ENCODE results near the gene LRRTM4.
"Not testable (repeated sequence)": the region's sequence is repeated elsewhere in the genome, so short reads cannot be mapped to it uniquely, and the experiment has no call there.

Gene LRRTM4

DNA sequence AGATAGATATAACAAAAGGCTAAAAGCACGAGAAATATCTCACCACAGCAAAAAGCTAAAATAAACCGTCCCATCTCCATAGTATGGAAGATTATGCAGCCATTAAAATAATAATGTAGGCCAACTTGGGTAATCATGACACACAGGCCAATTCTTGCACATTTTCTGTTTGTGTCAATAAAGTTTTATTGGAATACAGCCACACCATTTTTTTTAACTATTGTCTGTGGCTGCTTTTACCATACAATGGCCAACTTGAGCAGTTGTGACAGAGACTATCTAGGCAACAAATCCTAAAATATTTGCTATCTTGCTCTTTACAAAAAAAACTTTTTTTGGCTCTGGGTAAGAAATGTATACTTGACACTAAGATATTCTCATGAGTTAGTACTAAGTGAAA lies 212.5 kb downstream of the LRRTM4 start:
- DNase-seq: no peak

- DNase-seq: no peak
Measured at GRCh38 chr2:77301441-77301840, 220.7 kb downstream of the LRRTM4 start.

GRCh38 chr2:77296791-77297190 lies 225.4 kb downstream of the LRRTM4 start:
- DNase-seq: no peak

GRCh38 chr2:77294474-77294873 lies 227.7 kb downstream of the LRRTM4 start:
- no peak for DNase-seq

DNA sequence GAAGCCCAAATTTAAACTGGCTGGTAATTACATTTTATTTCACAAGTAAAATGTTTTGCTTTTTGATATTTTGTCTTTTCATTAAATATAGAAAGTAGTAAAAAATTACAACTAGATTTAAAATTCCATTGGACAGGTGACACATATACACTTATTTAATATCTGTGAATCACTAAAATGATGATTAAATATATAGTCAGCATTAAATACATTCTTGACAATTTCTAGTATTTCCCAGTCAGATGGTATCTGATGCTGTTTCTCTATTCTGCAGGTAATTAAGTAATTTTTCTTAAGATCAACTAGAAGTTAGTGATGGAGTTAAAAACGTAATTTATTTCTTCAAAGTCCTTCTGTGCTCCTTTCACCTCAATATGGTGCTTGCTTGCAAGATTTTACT lies 237.8 kb downstream of the LRRTM4 start:
- no peak for DNase-seq

GRCh38 chr2:77271262-77271661 lies 250.9 kb downstream of the LRRTM4 start:
- no peak for DNase-seq

DNA sequence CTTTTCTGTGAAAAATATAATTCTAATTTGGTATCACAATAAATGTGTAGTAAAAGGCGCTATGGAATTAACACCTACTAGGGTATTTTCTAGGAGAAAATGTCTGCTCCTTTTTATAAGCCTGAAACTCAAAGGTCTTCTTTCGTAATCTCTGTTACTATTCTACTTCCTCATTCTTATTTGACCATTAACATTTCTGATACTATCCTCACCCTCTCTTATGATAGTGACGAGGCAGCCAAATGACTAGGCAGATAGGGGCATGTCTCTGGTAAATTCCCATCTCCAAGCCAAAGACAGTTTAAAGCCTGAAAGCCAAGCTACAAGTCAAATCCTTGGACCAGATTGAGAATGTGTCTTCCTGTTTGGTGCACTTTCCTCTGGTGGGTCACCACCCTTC lies 251.7 kb downstream of the LRRTM4 start:
- DNase-seq: no peak

DNA sequence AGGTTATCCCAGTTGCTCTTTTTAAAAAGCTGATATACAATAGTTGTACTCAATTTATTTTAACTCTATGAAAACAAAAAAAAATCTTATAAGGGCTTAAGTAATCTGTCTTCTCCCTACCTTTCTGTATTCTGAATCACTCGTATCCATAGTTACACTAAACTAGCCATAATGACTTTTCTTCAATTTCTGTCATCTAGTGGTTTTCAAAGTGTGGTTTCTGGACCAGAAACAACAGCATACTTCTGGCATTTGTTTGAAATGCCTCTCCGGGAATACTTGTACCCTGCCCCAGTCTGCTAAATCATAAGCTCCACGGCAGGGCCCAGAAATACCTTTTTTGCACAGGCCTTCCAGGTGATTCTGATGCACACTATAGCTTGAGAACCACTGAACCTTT lies 253.6 kb downstream of the LRRTM4 start:
- no peak for DNase-seq

DNA sequence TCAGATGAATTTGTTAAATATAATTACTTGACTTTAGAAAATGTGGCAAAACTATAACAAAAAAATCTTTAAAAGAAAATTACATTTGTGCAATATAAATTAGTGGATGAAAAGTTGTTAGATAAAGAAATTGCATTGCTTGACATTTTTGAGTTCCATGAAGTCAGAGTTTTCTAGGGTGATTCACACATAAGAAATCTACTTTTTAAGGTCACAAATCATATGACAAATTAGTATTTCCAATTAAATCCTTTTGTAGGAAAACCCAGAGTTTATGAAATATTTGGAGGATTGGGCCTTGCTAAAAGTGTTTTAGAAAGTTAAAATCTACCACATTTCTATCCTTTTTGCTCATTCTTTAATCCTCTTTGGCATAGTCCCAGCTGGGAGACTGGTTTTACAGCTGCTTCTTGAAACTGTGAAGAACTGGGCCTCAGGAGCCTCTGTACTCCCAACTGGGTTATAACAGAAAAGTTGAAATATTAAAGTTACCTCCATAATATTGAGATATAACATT lies 289.2 kb downstream of the LRRTM4 start:
- DNase-seq: no peak

- DNase-seq: no peak
Measured at GRCh38 chr2:77228391-77228790, 293.8 kb downstream of the LRRTM4 start.

DNA sequence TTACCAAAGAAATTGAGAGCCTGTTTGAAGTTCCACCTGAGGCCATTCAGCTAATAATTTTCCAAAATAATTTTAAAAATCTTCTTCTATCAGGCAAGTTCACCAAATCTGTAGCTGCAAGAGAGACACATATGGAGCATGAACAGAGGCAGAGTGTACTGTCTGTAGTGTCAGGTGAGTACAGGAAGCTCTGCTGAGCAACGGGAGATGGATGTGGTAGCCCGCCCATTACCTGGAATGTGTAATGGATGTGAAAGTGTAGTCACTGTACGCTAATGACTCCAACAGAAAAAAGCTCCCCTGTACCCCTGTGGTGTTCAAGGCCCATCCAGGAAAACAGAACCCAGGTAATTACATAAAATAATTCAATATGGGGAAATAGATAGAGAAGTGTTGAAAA lies 311.5 kb downstream of the LRRTM4 start:
- DNase-seq: no peak

GRCh38 chr2:77207331-77207730 lies 314.8 kb downstream of the LRRTM4 start:
- DNase-seq: no peak

- no peak for DNase-seq
Measured at GRCh38 chr2:77201755-77202154, 320.4 kb downstream of the LRRTM4 start.

GRCh38 chr2:77199411-77199810 lies 322.8 kb downstream of the LRRTM4 start:
- DNase-seq: no peak

DNA sequence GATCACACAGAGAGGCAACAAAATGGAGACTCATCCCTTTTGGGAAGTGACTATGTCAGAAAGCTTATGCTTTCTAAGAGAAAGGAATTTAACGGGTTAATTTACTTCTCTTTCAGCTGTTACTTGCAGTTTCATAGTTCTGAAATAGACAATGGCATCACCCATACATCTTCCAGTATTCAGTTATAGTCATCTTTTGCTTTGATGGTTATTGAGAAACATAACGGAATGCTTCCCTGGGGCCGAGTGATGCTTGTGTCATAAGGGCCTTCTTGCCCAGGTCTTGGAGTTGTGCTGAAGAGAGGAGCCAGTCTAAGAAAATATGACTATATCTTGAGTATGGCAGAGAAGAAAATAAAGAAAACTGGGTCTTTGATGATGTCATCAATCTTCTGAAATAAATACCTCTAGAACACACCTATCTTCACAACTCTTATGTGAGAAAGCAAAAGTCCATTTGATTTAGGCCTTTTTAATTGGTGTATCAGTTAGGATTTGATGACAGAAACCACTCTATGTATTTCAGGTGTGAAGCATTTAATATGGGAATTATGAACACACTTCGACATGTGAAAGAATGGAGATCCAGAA lies 328.2 kb downstream of the LRRTM4 start:
- no peak for DNase-seq

DNA sequence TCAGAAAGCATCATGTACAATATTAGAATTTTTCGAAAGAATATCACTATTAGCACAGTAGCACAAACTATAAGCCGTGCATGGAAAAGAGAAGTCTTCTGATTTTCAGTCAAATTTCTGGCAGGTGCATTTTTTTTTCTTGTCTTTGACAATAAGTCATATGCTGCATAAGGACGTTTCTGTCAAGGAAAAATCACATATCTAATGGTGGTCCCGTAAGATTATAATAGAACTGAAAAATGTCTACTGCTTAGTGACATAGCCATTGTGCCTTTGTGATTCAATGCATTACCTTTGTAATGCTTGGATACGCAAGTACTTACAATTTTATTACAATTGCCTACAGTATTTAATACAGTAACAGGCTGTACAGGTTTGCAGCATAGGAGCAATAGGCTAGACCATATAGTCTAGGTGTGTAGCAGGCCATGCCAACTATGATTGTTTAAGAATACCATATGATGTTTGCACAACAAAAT lies 329.3 kb downstream of the LRRTM4 start:
- no peak for DNase-seq

- no peak for DNase-seq
Measured at GRCh38 chr2:77191665-77192064, 330.5 kb downstream of the LRRTM4 start.

DNA sequence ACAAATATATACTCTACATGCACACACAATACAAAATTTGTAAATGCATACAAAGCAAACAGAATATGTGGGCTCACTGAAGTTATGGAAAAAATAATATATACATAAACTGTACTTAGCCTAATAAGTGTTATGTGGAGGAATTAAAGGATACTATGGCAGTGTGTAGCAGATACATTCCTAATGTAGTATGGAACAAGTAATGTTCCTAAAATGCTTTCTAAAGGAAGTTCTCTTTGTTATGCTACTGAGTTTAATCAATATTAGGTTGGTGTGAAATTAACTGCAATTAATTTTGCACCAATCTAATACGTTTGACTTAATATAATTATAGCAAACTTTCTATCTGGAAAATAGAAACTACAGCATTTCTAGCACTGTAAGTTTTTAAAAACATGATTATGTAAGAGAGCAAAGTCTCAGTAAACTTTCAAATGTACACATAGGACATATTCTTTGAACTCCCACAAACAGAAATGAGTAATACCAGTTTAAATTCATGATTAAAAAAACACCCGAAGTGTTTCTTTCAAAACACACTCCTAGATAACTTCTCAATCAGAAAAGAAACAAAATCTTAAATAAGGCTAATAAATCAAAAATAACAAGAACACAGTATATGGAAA lies 331.3 kb downstream of the LRRTM4 start:
- DNase-seq: no peak

- no peak for DNase-seq
Measured at GRCh38 chr2:77185052-77185451, 337.1 kb downstream of the LRRTM4 start.

GRCh38 chr2:77179297-77179696 lies 342.9 kb downstream of the LRRTM4 start:
- no peak for DNase-seq

GRCh38 chr2:77175266-77175780 lies 346.9 kb downstream of the LRRTM4 start:
- not testable (repeated sequence) for DNase-seq

- no peak for DNase-seq
Measured at GRCh38 chr2:77169426-77169825, 352.8 kb downstream of the LRRTM4 start.

DNA sequence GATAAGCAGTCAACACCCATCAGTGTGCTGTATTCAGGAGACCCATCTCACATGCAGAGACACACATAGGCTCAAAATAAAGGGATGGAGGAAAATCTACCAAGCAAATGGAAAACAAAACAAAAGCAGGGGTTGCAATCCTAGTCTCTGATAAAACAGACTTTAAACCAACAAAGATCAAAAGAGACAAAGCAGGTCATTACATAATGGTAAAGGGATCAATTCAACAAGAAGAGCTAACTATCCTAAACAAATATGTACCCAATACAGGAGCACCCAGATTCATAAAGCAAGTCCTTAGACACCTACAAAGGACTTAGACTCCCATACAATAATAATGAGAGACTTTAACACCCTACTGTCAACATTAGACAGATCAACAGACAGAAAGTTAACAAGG lies 358.2 kb downstream of the LRRTM4 start:
- not testable (repeated sequence) for DNase-seq

GRCh38 chr2:77161009-77161408 lies 361.2 kb downstream of the LRRTM4 start:
- no peak for DNase-seq

DNA sequence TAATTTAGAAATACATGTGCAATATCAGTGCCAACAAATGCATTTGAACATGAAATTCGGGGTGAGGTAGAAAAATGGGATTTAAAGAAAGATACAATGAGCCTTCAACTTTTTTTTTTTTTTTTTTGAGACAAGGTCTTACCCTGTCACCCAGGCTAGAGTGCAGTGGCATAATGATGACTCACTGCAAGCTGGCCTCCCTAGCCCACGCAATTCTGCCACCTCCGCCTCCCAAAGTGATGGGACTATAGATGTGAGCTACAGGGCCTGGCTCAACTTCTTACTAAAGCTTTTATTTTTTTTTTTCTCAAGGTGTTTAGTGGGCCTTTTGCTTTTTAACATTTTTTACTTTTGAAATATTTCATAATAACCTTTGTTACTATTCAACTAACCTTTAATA lies 365.6 kb downstream of the LRRTM4 start:
- no peak for DNase-seq

Data from stimulated activated CD4-positive, alpha-beta T cell treated with anti-CD3 and anti-CD28 coated beads, Interleukin-4, amount 100 ng/mL, for 24 hours (primary cell).